Amygdala (tissue), 56 donors: ENCODE data around the gene DGUOK.
"Not testable (repeated sequence)": the region's sequence is repeated elsewhere in the genome, so short reads cannot be mapped to it uniquely, and the experiment has no call there.

Experiments
- DNase-seq, 56 donors: peaks; one replicate each; lab custom pipeline; 2025; lab: John Stamatoyannopoulos, UW

DGUOK gene

GRCh38 chr2:73899801-73900336 lies 26.8 kb upstream of the DGUOK start:
- no peak for DNase-seq

- DNase-seq = no peak
Observed at GRCh38 chr2:73901143-73901542, 25.5 kb upstream of the DGUOK start.

- DNase-seq = no peak
Observed at GRCh38 chr2:73902284-73902683, 24.4 kb upstream of the DGUOK start.

- DNase-seq = no peak
Observed at GRCh38 chr2:73903313-73903712, 23.4 kb upstream of the DGUOK start.

GRCh38 chr2:73903949-73904613 lies 22.6 kb upstream of the DGUOK start:
- not testable (repeated sequence) for DNase-seq

GRCh38 chr2:73904952-73905351 lies 21.7 kb upstream of the DGUOK start:
- no peak for DNase-seq

- DNase-seq = no peak
Observed at GRCh38 chr2:73906847-73907505, 19.7 kb upstream of the DGUOK start.

- DNase-seq = peak in 4 of 56 donors; percentile 3 to 10 (median 9)
Observed at GRCh38 chr2:73907840-73908452, 18.7 kb upstream of the DGUOK start.

GRCh38 chr2:73908689-73909652 lies 17.7 kb upstream of the DGUOK start:
- DNase-seq = no peak

GRCh38 chr2:73910873-73911547 lies 15.7 kb upstream of the DGUOK start:
- DNase-seq = no peak

- DNase-seq = no peak
Observed at GRCh38 chr2:73911548-73912208, 15.0 kb upstream of the DGUOK start.

GRCh38 chr2:73913414-73914054 lies 13.1 kb upstream of the DGUOK start:
- DNase-seq = no peak

GRCh38 chr2:73914667-73915066 lies 12.0 kb upstream of the DGUOK start:
- DNase-seq = no peak

- no peak for DNase-seq
Observed at GRCh38 chr2:73915437-73915993, 11.2 kb upstream of the DGUOK start.

- no peak for DNase-seq
Observed at GRCh38 chr2:73916666-73917065, 10.0 kb upstream of the DGUOK start.

- DNase-seq = no peak
Observed at GRCh38 chr2:73917296-73917695, 9.4 kb upstream of the DGUOK start.

GRCh38 chr2:73917696-73918207 lies 8.9 kb upstream of the DGUOK start:
- no peak for DNase-seq

- DNase-seq = no peak
Observed at GRCh38 chr2:73918856-73919255, 7.8 kb upstream of the DGUOK start.
